Thyroid gland (tissue), 4 donors: ENCODE data around the gene KLHDC7A.

Experiments used
- CTCF ChIP-seq, 6 experiments: fragments of 200-600 bp in 3 of 6; fragments of 450-650 bp in 3 of 6; sonication (generic) in 3 of 6; IDR thresholded peaks; one replicate each; pipeline ENCODE4 v1.5.1; 2016 to 2019; ENCODE audit warnings: antibody characterized with exemption in 6 of 6, mild to moderate bottlenecking in 2 of 6, inconsistent platforms in 1 of 6, moderate library complexity in 1 of 6
- POLR2A ChIP-seq, 2 donors: fragments of 450-650 bp; IDR thresholded peaks; one replicate each; pipeline ENCODE4 v1.6.1; 2017; ENCODE audit warnings: antibody characterized with exemption in 2 of 2, mild to moderate bottlenecking in 2 of 2, moderate library complexity in 1 of 2

GRCh38 chr1:18473195-18473815 lies 7.4 kb upstream of the KLHDC7A start:
- no peak for TF ChIP-seq CTCF (IDR thresholded peaks at IDR 0.05)
- TF ChIP-seq POLR2A (IDR thresholded peaks at IDR 0.05): no peak
